GM19463 (cell line): ENCODE data around the gene E2F4.

ENCODE experiments used
- ATAC-seq: cut with Tn5 transposase; IDR thresholded peaks from one replicate; pipeline ENCODE4 v1.9.1; 2021; ENCODE audit warnings: mild to moderate bottlenecking, moderate library complexity; ENCODE audit not compliant: unreplicated experiment

E2F4 gene

GRCh38 chr16:67247192-67248072 lies 55.5 kb downstream of the E2F4 start, which contains the start of gene FHOD1:
Gene FHOD1, minus strand, starts transcription at chr16:67247481. Its CDS starts 71 bp downstream, at chr16:67247410.
- peak; percentile 43 for ATAC-seq

GRCh38 chr16:67248073-67248400 lies 56.1 kb downstream of the E2F4 start:
- ATAC-seq: no peak
